HG03521 (cell line): Measurements from ENCODE around the gene HOXD9.

Source experiments
- ATAC-seq: cut with Tn5 transposase; IDR thresholded peaks from one replicate; pipeline ENCODE4 v1.9.1; 2021; ENCODE audit warnings: mild to moderate bottlenecking, moderate library complexity; ENCODE audit not compliant: unreplicated experiment

The HOXD9 gene

GRCh38 chr2:176122683-176123410 lies at the start of gene HOXD9:
Gene HOXD9 (plus strand): TSS chr2:176122719. CDS start chr2:176122769, 50 bp downstream.
- no peak for ATAC-seq

DNA sequence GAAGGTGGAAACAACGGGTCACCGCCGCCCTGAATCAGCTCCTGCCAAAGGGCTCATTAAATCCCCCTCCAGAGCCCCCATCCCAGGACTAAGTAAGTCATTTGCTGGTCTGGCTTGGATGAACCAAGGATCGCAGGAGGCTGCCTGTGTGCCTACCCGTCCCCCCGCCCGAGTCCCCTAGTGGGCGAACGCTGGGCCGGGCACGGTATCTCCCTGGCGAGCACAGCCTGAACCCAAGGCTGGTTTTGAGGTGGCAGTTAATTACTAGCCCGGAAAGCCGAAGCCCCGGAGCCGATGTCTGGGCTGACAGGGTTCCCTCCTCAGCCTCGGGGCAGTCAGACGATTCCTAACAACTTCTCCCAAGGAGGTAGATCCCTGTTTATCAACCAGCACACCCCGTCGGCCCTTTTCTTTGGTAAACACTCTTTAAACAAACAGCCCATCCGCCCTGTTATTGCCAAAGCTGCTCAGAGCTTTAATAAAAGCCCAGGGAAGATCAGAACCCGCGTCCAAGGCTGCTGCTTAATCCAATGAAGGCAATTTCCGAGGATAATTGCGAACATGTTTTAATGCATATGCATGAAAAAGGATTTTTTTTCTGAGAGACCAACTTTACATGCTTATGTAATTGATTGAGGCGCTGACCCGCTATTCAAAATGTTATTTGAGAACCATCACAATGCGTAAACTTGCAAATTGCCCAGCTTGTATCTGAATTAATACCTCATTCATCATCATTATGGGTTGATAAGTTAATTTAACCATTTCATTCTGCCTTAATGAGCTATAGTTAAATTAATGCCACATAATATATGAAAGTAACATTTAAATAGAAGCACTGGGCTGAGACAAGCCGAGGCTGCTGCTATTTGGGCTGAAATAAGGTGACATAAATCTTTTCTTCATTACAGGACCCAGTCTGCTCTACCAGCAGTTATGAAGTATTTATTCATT lies 49.3 kb upstream of the HOXD9 start:
- ATAC-seq = no peak

DNA sequence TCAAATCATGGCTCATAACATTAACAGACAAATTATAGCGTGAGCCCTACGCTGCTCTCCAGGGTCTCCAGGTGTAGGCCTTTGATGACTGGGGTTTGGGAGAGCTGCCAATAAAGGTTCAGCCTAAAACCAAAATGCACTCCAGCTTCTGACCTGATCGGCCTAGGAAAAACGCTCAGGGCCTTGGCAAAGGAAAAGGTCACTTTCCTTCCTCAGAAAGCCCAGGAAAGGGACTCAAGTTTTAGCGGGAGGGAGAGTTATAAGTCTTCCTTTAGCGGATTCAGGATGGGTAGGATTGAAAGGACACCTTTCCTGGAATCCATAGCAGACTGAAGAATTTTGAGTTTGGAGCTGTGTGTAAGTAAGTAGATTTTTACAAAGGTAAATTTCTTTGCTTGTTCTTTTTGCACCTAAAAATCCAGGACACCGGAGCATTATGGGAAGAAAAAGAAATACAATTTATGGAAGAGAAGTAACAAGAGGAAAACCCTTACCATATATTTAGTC lies 47.5 kb upstream of the HOXD9 start:
- ATAC-seq = no peak

DNA sequence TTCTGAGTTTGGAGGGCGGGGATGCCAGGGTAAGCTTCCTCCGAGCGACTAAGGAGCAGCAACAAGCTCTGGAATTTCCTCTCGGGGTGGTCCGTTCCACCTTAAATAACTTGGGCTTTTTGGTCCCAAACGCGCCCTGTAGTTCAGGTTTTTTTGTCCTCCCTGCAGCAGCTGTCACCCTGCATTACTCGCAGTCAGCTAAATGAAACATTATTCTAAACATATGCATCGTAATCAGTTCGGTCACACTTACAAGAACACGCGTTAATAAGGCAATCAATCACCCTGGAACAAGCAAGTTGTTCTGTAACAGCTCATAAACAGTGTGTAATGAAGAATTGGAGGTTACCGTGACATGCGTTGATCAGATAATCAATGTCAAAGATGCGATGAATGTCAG lies 47.0 kb upstream of the HOXD9 start:
- ATAC-seq = no peak

- no peak for ATAC-seq
Measured at GRCh38 chr2:176076063-176076462, 46.5 kb upstream of the HOXD9 start.

GRCh38 chr2:176076796-176077195 lies 45.7 kb upstream of the HOXD9 start:
- no peak for ATAC-seq

DNA sequence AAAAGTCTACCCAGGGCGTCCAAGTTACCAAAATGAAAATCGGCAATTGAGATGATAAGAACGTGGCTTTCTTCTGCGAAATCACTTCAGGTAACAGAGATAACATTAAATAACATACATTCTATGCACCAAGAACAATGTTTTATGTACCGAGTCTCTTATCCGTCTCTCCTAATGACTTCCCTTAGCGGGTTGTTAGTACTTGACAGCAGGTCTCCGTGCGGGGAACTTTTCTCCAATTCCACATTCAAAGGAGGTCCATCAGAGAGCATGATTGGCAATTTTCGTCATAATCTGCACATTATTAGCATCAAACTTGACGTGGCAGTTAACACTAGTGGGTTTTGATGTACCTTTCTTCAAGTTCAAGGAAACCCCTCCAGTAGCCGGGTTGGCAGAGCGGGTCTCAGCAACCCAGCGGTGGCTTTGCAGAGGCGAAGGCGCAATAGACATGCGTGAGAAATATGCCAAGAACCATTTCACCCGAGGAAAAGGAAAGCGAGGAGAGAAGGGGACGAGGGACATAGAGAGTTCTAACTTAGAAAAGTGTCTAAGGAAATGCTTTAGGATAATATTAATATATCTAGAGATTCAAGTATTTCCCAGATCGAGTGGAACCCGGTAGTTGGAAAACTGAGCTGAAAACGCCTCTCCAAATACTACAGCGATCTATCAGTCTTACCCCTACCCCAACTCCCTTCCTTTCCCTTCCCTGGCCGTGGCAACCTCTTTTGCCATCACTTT lies 43.8 kb upstream of the HOXD9 start:
- ATAC-seq = no peak

- ATAC-seq = no peak
Measured at GRCh38 chr2:176079285-176079830, 43.2 kb upstream of the HOXD9 start.

DNA sequence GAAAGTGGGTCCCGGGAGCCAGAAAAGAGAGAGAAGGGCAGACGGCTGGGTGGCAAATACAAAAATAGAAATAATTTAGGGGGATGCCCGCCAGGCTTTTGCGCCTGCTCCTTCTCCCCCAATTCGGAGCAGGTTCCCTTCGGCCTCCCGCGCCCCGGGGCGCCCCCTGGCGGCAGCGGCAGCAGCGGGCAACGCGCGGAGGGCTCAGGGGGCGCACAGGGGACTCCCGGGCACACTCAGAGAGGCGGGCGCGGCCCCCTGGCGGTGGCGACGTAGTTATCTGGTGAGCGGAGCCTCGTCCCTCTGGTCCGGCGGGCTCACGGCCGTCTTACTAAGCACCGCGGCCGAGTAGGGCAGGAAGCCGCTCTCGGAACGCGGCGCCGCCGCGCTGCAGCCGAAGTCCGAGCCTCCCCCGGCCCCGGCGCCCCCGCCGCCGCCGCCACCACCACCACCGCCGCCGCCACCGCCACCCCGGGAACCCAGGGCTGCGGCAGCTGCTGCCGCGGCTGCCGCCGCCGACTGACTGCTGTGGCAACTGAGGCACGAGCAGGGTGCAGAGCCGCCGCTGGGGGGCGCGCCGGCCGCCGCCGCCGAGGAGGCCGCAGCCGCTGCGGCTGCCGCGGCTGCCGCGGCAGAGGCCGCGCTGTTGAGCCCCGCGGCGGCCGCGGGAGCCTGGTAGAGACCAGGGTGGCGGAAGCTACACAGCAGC lies 42.5 kb upstream of the HOXD9 start:
- ATAC-seq = no peak

DNA sequence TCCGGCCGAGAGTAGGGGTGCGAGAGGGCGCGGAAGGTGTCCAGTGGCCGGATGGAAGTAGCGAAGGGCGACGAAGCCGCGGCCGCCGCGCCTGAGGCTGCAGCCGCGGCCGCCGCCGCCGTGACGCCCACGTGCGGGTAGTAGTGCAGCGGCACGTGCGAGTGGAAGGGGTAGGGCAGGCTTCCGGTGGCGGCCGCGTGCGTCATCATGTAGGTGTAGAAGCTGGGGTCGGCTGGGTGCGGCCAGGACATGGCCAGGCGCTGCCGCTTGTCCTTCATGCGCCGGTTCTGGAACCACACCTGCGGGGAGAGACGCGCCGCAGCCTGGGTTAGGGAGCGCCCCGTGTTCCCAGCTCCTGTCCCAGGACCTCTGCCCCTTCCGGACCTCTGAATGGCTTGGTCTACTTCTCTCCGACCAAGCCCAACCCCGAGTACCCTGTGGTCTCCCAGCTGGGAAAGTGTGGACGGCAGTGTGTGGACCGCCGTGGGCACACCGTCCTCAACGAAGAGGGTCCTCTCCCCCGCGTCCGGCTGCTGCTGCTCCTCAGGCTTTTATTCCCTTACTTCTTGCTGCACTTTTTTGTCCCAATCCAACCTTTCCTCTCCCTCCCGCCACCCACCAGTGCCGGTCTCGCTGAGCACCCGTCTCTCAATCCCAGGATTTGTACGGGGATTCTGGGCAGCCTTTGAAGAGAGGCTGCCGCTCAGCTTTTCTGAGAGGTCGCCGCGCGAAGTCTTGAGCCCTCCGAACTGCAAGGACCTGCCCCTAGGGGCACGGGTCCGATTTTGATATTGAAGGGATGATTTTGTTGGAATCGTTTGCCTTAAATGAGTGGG lies 41.8 kb upstream of the HOXD9 start:
- ATAC-seq = no peak

- no peak for ATAC-seq
Measured at GRCh38 chr2:176081376-176081836, 41.1 kb upstream of the HOXD9 start.

GRCh38 chr2:176081837-176082524 lies 40.5 kb upstream of the HOXD9 start:
- ATAC-seq = no peak

GRCh38 chr2:176082525-176082823 lies 40.0 kb upstream of the HOXD9 start:
- no peak for ATAC-seq

- ATAC-seq = no peak
Measured at GRCh38 chr2:176082824-176083751, 39.4 kb upstream of the HOXD9 start.

- ATAC-seq = no peak
Measured at GRCh38 chr2:176083796-176084261, 38.7 kb upstream of the HOXD9 start, which contains the start of gene EVX2. Gene EVX2 (minus strand): TSS chr2:176083962. CDS start chr2:176083776, 186 bp downstream.

DNA sequence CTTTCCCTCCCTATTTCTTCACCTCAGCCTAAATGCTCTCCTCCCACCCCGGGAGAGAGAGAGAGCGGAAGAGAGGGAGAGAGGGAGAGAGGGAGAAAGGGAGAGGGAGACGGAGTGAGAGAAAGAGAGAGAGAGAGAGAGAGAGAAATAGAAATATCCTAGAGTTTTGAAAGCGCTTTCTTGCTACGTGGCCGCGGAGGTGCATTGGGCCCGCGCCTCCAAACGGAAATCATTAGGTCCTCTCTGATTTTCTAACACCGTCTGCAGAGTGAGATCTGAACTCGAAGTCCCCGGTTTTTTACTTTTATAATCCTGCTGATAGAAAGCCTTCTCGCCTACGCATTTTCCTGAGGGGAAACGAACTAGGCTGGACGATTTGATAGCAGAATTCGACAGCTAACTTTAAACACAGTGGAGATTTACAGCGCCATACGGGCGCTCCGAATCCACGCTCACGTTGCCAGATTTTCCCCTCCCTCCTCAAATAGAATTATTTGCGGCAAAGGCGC lies 37.9 kb upstream of the HOXD9 start:
- no peak for ATAC-seq

DNA sequence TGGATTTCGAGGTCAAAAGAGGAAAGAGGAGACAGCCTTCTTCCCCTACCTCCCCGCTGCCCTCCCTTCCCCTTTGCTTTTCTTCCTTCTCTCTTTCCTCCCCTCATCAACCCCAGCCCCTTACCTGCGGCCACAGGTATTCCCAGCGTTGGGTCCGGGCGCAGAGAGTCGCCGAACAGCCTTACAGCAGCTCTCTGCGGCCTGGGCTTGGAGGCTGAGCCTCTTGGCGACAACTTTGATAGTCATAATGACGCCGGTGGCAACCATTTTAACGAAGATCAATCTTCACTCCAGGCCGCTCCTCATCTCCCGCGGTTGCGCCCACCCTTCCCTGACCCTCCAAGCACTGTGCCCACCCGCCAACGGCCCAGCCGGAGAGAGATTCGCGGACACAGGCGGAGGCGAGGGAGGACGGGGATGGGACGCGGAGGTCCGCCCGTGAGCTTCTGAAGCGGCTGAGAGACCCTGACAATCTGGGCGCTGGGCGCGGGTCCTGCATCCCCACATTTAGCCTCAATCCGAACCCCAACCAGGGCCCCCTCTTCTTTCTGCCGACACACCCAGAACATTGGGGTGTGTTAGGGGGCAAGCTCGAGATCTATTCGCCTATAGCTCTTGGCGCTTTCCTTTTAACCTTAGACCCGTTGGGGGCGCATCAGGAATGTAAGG lies 37.3 kb upstream of the HOXD9 start:
- no peak for ATAC-seq
